NCI-H2081 (cell line): ENCODE results near the gene ADAM12.

Experiments
- DNase-seq, 2 experiments: peaks; one replicate each; lab custom pipeline; 2025; lab: John Stamatoyannopoulos, UW

ADAM12 gene

DNA sequence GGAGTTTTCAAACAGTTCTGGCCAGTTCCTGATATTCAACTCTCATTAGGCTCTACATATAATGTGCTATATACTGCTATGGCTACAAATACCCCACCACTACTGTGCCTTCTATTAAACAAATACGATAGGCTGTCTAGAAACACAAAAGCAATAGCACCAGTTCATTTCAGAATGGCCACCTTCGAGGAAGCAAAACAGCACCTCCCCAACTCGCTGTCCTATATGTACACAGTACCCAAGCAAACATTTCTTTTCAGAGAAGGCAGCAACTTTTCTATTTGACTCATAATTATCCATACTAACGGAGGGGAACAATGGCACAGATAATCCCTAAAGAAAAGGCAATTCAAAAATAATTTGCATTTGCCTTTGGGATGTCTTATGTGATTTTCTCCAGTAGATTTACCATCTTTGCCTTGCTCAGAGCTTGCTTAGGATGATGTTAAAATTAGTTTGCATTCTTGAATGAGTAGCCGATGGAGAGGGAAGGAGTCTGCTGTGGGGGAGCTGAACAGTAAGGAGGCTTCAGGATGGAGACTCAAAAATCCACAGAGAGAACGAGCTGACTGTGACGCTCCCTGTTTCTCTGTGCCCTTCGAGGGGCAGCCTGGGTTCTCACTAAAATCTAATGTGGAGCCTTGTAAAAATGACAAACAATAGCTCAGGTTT, 273.3 kb downstream of the ADAM12 start:
- no peak for DNase-seq

GRCh38 chr10:126111516-126111915, 276.8 kb downstream of the ADAM12 start:
- DNase-seq = no peak

DNA sequence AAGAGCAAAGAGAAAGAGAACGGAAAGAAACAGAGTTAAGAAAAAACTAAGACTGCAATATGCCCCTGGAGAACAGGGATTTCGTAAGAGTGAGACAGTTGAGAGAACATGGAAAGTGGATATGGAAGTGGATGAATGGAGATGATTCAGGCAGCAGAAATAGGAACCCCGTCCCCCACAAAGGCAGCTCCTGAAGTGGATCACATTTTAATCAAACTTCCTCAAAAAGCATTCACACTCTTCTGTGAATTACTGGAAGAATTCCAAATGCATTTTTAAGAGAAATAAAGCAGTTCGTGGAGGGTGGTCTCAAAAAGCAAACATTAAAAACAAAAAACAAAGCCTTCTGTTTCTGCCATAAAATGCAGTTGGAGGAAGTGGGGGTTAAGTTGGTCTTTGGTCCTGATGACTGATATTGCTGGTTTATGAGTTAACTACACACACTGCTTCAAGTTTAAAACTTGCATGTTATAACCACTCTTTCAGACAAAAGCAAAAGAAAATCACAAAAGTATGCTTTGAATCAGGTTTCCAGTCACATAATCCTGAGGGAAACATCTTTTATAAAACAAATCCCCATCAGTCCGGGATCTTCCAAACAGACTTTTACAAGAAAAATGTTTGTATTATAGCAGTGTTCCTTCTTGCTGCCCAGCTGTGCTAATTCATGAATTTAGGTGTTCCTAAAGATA, 277.6 kb downstream of the ADAM12 start:
- DNase-seq = no peak

GRCh38 chr10:126109893-126110292, 278.4 kb downstream of the ADAM12 start:
- no peak for DNase-seq

- no peak for DNase-seq
These were observed 279.6 kb downstream of the ADAM12 start for GRCh38 chr10:126108693-126109092.

DNA sequence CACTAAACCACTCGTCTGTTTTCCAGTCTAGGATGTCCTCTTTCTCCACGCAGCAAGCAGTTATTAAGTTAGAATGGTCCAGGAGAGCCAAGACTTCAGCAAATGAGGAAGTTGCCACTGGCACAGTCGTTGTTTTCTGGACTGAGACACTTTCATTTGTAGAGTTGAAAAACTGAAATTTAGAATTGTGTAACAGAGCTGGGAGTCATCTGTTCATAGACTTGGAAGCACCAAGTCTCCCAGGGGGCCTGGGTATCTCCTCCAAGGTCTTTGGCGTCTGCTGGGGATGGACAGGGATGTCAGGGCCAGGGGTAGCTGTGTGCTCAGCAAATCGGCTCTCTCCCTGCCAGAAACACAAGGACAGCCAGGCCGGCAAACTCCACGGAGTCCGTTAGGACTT, 283.5 kb downstream of the ADAM12 start:
- no peak for DNase-seq

- DNase-seq = no peak
These were observed 285.6 kb downstream of the ADAM12 start for GRCh38 chr10:126102636-126103035.

GRCh38 chr10:126101736-126102135, 286.5 kb downstream of the ADAM12 start:
- no peak for DNase-seq

- DNase-seq = no peak
These were observed 287.0 kb downstream of the ADAM12 start for GRCh38 chr10:126101325-126101724.

GRCh38 chr10:126099366-126099765, 288.9 kb downstream of the ADAM12 start:
- DNase-seq = no peak

- DNase-seq = no peak
These were observed 290.1 kb downstream of the ADAM12 start for GRCh38 chr10:126098226-126098581.

DNA sequence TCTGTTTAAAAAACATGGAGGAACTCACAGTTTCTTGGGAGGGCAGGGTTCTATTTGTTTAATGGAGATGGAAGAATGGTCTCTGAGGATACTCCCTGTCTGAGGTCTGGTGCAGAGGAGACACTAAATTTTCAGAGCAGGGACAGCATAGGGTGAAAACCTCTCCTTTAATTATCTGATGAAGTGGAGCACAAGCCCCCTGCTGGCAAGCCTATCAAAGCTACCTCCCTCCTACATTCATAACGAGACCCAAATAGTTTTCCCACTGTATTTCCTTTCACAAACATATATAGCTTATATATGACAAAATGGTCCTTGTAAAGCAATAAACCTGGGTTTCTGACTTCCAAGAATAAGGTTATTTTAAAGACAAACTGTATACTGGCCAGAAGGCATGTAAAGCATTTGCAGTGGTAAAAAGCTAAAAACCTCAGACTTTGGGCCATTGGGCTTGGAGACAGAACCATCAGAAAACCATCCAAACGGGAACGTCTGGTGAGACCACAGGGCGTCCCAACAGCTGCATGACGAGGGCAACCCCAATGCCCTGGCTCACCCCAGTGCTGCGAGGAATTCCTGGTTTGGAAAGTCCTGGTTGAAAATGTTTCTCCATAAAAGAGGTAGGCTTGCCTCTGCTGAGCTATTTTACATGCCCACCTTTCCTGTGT, 290.6 kb downstream of the ADAM12 start:
- no peak for DNase-seq

DNA sequence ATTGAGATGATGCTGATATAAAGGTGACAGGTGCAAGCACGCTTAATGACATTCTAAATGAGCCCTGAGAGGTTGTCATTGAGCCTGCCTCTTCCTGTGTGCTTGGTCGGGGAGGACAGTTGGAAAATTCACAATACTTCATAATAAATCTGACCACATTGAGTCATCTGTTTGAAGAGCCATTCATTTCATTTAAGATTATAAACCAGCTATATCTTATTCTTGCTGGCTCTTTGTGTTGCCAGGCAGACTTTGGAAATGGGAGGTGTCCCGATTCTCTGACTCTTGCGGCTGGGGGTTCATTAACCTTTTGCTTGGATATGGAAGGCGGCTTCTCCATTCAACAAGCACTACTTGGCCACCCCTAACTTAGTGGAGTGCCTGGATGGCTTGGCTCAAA, 293.7 kb downstream of the ADAM12 start:
- DNase-seq = no peak

DNA sequence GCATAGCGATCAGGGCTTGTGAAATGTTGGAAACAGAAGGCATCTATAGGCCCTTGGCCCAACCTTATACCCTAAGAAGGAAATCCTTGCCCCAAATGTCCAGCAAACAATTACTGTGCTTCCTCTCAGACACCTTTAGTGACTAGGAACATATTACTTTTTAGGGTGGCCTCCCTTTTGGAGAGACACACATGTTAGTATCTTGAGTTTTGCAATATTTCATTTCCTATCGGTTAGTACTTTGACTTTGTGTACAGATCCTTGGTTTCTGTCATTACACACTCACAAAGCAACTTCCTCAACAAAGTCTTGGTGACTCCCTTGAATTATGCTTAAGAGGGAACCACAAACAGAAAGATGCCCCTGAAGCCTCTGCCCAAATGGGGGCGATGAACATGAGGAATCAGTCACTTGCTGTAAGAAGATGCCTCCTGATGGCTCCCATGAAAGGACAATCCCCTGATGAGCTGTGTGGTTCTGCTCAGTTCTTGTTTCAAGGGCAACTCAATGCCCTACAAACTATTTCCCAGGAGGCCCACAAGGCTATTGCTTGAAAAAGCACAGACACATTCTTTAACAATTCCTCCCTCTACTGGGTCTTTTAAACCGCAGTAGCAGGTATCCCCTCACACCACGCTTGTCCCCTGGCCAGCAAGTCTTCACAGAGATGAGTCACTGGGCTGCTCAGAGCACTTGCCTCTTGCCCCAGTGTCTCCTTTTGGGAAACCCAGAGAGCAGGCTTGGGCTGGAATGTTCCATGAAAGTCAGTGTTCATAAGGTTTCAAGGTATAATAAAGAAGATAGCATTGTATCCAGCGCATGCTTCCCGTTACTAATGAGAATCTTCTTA, 295.7 kb downstream of the ADAM12 start:
- DNase-seq = no peak

DNA sequence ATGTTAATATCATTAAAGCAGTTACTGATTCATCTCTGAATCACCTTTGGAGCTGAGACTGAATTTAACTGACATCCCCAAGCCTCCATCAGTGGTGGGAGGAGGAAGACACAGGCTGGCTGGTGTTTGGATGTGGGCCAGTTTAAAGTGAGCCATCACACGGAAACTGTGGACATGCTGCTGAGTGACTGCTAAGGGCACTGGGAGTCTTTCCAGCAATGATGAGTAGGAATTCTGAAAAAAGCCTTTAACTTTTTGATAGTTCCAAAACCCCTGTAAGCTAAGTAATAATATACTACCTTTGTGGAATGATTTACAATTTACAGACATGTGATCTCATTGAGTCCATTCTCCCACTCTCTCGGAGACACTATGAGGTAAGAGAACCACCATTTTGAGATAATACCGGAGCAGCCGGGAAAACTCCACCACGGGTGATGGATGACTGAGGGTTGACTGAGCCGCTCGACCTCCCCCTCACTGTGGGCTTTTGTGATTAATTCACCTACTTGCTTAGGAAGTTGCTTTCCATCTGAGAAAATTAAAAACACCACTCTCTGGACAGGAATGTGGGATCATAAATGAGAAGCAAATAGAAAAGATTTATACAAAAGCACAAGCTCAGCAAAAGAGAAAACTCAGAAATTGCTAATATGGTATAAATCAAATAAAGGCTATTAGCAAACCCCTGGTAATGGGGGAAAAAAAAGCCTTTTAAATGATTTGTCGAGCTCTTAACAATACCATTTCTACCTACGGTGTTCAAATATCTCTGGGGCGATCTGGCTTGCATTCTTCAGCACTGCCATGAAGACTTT, 297.2 kb downstream of the ADAM12 start:
- no peak for DNase-seq

- DNase-seq = no peak
These were observed 297.8 kb downstream of the ADAM12 start for GRCh38 chr10:126090443-126090842.

DNA sequence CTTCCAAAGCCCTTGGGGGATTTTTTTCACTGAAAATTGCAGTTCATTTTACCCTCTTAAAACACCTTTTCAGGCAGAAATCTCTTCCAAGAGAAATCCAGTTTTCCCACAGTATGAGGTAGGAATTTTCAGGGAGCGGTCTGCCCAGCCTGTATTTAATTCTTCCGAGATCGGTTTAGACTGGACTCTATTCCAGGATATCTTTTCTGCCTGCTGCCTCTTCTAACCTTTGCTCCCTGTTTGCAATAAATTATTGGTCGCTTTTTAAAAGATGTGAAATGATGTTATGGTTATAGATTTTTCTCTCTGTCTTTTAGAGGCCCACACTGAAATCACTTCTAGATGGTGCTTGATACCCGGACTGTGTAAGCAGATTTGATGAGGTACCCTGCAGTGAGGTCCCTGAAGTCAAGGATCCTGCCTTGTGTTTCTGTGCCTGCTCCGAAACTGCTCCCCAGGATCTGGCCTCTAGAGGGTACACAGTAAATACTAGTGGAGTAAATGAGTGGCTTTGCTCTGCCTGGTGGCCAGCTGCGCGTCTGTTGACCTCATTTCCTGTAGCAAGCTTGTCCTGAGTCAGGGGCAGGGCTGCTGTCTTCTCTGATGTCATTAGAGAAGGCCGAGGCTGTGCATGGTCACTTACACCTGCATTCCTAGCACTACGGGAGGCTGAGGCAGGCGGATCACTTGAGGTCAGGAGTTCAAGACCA, 300.3 kb downstream of the ADAM12 start:
- DNase-seq = no peak

GRCh38 chr10:126087153-126087680, 301.1 kb downstream of the ADAM12 start:
- DNase-seq = no peak

- no peak for DNase-seq
These were observed 302.5 kb downstream of the ADAM12 start for GRCh38 chr10:126085806-126086205.

DNA sequence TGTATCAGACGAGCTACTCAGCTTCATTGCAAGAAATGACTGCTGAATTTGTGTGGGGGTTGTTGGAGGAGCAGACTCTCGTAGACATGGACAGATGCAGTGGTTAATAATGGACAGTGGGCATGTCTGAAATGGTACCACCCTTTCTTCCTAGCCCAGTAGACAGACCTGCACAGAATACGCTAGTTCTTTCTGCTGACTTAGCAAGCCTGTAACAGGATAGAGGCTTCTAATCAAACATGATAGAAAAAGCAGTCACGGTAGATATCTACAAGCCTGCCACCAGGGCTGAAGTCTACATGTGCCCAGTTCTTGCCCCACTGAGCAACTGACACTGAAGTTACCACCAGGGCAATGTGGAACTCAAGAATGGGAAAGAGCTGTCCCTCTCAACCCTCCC, 303.9 kb downstream of the ADAM12 start:
- no peak for DNase-seq

- DNase-seq = no peak
These were observed 305.3 kb downstream of the ADAM12 start for GRCh38 chr10:126083009-126083408.
